ENCODE data around the gene GLP2R.

The GLP2R gene

DNA sequence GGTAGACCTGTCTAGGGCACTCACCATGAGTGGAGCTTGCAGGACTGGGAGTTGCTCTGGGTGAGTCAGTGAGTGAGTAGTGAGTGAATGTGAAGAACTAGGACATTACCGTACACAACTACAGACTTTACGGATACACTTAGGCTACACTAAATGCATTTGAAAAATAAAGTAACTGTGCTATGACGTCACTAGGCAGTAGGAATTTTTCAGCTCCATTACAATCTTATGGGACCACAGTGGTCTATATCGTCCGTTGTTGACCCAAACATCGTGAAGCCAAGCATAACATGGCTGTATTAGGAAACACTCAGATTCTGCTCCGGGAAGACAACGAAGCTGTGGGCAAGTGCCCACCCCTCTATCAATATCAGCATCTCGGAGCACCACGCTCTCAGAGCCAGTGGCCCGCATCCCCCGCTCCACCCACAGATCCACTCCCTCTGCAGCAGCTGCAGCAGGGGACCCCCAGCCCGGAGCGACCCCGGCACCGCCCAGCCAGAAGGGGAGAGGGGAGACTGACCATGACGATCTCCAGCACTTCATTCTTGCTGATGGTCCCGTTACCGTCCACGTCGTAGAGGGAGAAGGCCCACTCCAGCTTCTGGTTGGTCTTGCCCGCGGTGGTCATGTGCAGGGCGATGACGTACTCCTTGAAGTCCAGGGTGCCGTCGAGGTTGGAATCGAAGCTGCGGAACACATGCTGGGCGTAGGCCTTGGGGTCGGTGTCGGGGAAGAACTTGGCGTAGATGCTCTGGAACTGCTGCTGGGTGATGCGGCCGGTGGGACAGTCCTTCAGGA lies 78.8 kb downstream of the GLP2R start:
- H3K36me3 ChIP-seq (ENCODE audit: insufficient read depth, low read length), result no peaks in the 10 kb centered on the region
- no peaks in the 10 kb centered on the region for H3K9me3 ChIP-seq (replicated peaks; ENCODE audit: low read length)
- no peak overlapping the region for H3K4me3 ChIP-seq (ENCODE audit: low read length)
- no peak overlapping the region for H3K9ac ChIP-seq (ENCODE audit: low read depth, low read length)
- H3K4me2 ChIP-seq (ENCODE audit: low read length), result no peak overlapping the region
- H3K4me1 ChIP-seq (ENCODE audit: control insufficient read depth, insufficient read depth, low read length), result no peaks in the 10 kb centered on the region
- H3K27me3 ChIP-seq (ENCODE audit: control insufficient read depth, insufficient read depth, low read length), result no peaks in the 10 kb centered on the region

DNA sequence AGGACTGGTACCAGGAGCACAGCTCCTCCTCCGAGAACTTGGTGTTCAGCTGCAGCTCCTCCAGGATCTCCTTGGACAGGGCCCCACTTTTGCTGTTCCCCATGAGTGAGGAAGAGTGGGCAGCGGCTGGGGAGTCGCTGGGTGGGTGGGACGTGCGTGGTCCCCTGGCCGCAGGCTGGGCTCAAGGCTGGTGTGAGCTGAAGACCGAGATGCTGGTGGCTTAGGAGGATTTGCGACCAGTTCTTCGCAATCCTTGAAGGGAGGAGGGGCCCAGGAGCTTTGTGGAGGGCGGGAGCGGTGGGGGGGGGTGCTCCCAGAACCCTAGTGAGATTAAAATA lies 79.3 kb downstream of the GLP2R start, which contains the start of gene RCVRN:
Gene RCVRN (minus strand): TSS at position 194 of the 338 bp plus-strand sequence. CDS start 91 bp downstream, at position 103.
- Histone ChIP-seq H3K9ac (ENCODE audit: low read depth, low read length) (no peak within 1 kb of the TSS), H3K27me3 (ENCODE audit: control insufficient read depth, insufficient read depth, low read length) (no peaks in the 10 kb centered on the region), H3K4me1 (ENCODE audit: control insufficient read depth, insufficient read depth, low read length) (no peaks in the 10 kb centered on the region), H3K9me3 (replicated peaks; ENCODE audit: low read length) (no peaks in the 10 kb centered on the region), H3K4me2 (ENCODE audit: low read length) (no peak within 1 kb of the TSS), H3K36me3 (ENCODE audit: insufficient read depth, low read length) (no peaks in the 10 kb centered on the region), H3K4me3 (ENCODE audit: low read length) (no peak within 1 kb of the TSS)

DNA sequence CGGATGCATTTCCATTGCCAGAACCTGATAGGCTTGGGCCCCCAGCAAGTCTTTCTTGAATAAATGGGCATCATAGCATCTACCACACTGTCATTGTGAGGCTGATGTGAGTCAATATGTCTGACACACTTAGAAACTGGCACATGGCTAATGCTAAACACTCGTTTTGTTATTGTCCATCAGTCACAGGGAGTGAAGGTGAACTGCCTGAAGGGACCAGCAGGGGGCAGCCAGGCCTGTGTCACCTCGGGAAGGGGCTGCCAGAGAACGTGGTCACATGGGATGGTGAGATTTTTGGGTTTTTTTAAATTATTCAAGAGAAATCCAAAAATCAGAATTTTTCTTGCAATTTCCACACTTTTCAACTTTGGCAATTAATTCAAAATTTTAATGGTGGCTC lies 80.2 kb downstream of the GLP2R start:
- H3K36me3 ChIP-seq (ENCODE audit: insufficient read depth, low read length), result no peaks in the 10 kb centered on the region
- H3K27me3 ChIP-seq (ENCODE audit: control insufficient read depth, insufficient read depth, low read length), result no peaks in the 10 kb centered on the region
- H3K4me3 ChIP-seq (ENCODE audit: low read length), result no peak overlapping the region
- H3K4me2 ChIP-seq (ENCODE audit: low read length), result no peak overlapping the region
- no peaks in the 10 kb centered on the region for H3K9me3 ChIP-seq (replicated peaks; ENCODE audit: low read length)
- no peaks in the 10 kb centered on the region for H3K4me1 ChIP-seq (ENCODE audit: control insufficient read depth, insufficient read depth, low read length)
- H3K9ac ChIP-seq (ENCODE audit: low read depth, low read length), result no peak overlapping the region

DNA sequence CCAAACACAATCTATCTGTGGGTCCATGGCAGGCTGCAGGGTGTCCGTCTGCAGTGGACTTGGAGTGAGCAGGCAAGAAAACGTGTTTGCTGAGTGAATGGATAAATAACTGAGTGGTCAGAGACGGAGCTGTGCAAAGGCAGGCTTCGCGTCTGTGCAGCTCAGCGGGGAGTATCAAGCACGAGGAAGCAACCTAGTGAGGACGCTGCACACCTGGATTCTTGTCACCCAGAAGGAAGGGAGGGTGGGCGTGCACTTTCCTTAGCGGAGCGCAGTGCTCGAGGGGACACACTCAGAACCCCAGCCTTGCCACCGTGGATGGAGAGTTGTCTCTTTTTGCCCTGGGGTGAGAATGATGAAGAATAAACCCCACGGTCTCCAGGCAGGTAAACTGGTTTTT lies 80.9 kb downstream of the GLP2R start:
- Histone ChIP-seq H3K4me3 (ENCODE audit: low read length) (no peak overlapping the region), H3K4me1 (ENCODE audit: control insufficient read depth, insufficient read depth, low read length) (no peaks in the 10 kb centered on the region), H3K27me3 (ENCODE audit: control insufficient read depth, insufficient read depth, low read length) (no peaks in the 10 kb centered on the region), H3K9me3 (replicated peaks; ENCODE audit: low read length) (no peaks in the 10 kb centered on the region), H3K36me3 (ENCODE audit: insufficient read depth, low read length) (no peaks in the 10 kb centered on the region), H3K9ac (ENCODE audit: low read depth, low read length) (no peak overlapping the region), H3K4me2 (ENCODE audit: low read length) (no peak overlapping the region)

DNA sequence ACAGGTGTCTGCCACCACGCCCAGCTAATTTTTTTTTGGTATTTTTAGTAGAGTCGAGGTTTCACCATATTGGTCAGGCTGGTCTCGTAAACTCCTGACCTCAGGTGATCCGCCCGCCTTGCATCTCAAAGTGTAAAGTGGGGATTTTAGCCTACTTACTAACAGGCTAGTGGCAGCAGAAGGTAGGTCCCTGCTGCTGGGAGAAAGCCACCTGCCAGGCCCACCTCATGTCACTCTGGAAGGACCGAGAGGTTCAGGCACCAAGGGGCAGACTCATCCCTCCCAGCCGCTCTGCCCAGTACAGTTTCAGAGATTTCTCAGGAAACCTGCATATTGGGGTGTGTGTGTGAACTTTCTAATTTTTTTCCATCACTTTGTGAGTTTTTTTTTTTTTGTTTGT lies 81.4 kb downstream of the GLP2R start:
- no peaks in the 10 kb centered on the region for H3K9me3 ChIP-seq (replicated peaks; ENCODE audit: low read length)
- H3K4me3 ChIP-seq (ENCODE audit: low read length), result no peak overlapping the region

DNA sequence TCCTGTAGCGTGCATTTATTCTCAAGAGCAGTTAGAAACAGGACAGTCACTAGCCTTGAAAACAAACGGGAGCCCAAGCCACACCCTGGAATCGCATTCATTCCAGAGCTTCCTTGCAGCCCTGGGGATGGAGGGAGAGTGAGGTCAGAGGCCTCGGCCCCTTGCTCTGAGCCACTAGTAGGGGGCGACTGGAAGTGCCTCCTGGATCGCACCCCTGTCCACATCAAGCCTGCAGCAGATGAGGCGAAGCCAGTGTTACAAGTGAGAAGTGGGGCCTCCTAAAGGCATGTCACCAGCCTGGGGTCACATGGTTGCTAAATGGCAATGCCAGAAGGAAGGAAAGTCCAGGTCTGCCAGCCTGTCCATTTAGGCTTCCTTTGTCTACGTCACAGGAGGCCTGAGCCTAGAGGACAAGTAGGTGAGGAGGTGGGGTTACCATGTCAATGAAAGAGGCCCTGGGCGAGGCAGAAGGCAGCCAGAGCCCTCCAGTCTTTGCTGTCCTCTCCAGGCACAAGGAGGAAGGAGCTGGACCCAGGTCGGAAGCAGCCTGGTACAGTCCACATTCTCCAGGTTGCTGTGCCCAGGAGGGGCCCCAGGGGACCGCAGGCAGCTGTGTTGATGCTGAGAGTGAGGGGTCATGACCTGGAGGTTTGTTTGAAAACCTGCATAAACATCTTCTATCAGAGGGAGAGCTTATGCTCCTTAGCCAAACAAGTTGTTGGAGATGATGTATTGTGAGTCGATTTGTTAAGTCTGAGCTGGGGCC lies 82.3 kb downstream of the GLP2R start:
- Histone ChIP-seq H3K4me3 (ENCODE audit: low read length) (no peak overlapping the region), H3K36me3 (ENCODE audit: insufficient read depth, low read length) (no peaks in the 10 kb centered on the region), H3K4me2 (ENCODE audit: low read length) (no peak overlapping the region), H3K9ac (ENCODE audit: low read depth, low read length) (no peak overlapping the region), H3K27me3 (ENCODE audit: control insufficient read depth, insufficient read depth, low read length) (peaks cover 6% of the 10 kb centered on the region), H3K9me3 (replicated peaks; ENCODE audit: low read length) (no peaks in the 10 kb centered on the region), H3K4me1 (ENCODE audit: control insufficient read depth, insufficient read depth, low read length) (no peaks in the 10 kb centered on the region)

More for the DNA sequence above, 81.4 kb downstream of the GLP2R start:
- no peaks in the 10 kb centered on the region for H3K36me3 ChIP-seq (ENCODE audit: insufficient read depth, low read length)
- H3K27me3 ChIP-seq (ENCODE audit: control insufficient read depth, insufficient read depth, low read length), result peaks cover 2% of the 10 kb centered on the region
- H3K4me2 ChIP-seq (ENCODE audit: low read length), result no peak overlapping the region
- no peak overlapping the region for H3K9ac ChIP-seq (ENCODE audit: low read depth, low read length)
- no peaks in the 10 kb centered on the region for H3K4me1 ChIP-seq (ENCODE audit: control insufficient read depth, insufficient read depth, low read length)

DNA sequence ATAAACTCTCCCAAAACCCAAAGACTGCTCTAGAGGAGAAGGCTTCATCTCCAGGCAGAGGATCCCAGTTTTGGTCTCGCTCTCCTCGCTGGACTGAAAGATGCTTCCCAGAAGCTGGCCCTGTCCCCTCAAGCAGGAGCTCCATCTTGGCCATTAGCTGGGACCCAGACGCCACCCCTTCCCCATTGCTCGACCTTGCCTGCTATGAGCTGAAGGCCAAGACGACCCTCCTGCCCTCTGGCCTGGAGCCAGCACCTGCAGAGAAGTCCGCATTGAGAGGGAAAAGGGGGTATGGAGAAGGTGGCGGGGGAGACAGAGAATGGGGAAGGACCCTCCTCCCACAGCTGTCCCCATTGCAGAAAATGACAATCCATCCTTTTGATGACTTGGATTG lies 82.9 kb downstream of the GLP2R start:
- Histone ChIP-seq H3K9me3 (replicated peaks; ENCODE audit: low read length) (no peaks in the 10 kb centered on the region), H3K27me3 (ENCODE audit: control insufficient read depth, insufficient read depth, low read length) (peaks cover 6% of the 10 kb centered on the region), H3K4me1 (ENCODE audit: control insufficient read depth, insufficient read depth, low read length) (no peaks in the 10 kb centered on the region), H3K4me3 (ENCODE audit: low read length) (no peak overlapping the region), H3K36me3 (ENCODE audit: insufficient read depth, low read length) (no peaks in the 10 kb centered on the region), H3K9ac (ENCODE audit: low read depth, low read length) (no peak overlapping the region), H3K4me2 (ENCODE audit: low read length) (no peak overlapping the region)

DNA sequence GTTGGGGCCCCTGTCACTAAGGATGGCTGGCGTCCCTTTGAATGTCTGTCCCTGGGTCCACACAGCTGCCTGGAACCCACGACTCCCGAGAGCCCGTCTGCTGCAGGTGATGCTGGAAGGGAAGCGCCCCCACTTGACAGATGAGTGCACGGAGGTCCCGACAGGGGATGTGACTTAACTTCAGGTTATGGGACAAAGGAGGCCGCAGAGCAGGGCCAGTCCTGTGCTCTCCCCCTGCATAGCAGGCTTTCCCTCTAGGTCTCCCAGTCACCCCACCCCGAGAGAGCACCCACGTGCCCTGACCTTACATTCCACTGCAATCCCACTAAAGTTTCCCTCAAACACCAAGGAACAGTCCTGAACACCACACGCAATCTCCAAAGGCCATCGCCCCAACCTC lies 85.4 kb downstream of the GLP2R start:
- H3K36me3 ChIP-seq (ENCODE audit: insufficient read depth, low read length), result no peaks in the 10 kb centered on the region
- no peaks in the 10 kb centered on the region for H3K4me1 ChIP-seq (ENCODE audit: control insufficient read depth, insufficient read depth, low read length)
- H3K4me3 ChIP-seq (ENCODE audit: low read length), result no peak overlapping the region
- H3K9me3 ChIP-seq (replicated peaks; ENCODE audit: low read length), result no peaks in the 10 kb centered on the region
- H3K9ac ChIP-seq (ENCODE audit: low read depth, low read length), result no peak overlapping the region
- H3K4me2 ChIP-seq (ENCODE audit: low read length), result no peak overlapping the region
- peaks cover 6% of the 10 kb centered on the region for H3K27me3 ChIP-seq (ENCODE audit: control insufficient read depth, insufficient read depth, low read length)

DNA sequence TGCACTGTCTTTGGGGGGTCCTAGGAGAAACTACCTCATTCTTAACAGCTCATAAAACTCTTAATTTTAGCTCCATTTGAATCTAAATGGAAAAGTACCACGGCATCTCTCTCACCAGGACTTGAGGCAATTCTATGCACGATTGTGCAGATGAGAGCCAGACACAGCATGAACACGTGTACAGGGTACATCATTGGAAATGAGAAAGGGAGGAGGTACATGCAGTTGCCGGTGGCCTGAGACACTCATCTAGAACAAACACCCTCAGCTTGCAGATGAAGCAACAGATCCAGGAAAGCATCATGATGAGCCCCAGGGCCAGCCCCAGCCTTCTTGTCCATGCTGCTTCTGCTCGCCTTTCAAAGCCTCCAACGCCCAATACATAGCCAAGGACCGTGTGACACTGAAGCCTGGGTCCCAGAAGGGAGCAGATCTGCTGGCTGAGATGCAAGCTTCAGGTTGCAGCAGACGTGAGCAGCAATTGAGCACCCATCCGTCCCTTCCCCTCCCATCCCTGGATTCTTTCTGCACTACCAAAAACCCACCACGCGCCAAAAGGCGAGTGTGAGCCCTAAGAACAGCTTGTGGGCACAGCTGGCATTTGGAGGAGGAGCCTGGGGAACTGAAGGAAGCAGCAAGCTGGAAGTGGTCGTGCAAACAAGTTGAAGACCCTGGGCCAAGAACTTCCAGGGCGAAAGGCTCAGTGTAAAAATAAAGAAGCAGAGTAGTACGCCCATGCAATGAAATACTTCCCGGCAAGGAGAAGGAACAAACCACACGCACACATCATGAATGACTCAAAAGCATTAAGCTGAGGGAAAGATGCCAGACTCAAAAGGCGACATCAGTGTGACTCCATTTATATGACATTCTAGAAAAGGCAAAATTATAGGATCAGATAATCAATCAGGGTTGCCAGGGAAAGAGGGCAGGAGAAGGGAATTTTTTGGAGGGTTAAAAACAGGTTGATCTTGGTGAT lies 86.7 kb downstream of the GLP2R start:
- Histone ChIP-seq H3K4me3 (ENCODE audit: low read length) (no peak overlapping the region), H3K36me3 (ENCODE audit: insufficient read depth, low read length) (no peaks in the 10 kb centered on the region), H3K27me3 (ENCODE audit: control insufficient read depth, insufficient read depth, low read length) (peaks cover 6% of the 10 kb centered on the region), H3K9ac (ENCODE audit: low read depth, low read length) (no peak overlapping the region), H3K9me3 (replicated peaks; ENCODE audit: low read length) (no peaks in the 10 kb centered on the region), H3K4me1 (ENCODE audit: control insufficient read depth, insufficient read depth, low read length) (no peaks in the 10 kb centered on the region), H3K4me2 (ENCODE audit: low read length) (no peak overlapping the region)

DNA sequence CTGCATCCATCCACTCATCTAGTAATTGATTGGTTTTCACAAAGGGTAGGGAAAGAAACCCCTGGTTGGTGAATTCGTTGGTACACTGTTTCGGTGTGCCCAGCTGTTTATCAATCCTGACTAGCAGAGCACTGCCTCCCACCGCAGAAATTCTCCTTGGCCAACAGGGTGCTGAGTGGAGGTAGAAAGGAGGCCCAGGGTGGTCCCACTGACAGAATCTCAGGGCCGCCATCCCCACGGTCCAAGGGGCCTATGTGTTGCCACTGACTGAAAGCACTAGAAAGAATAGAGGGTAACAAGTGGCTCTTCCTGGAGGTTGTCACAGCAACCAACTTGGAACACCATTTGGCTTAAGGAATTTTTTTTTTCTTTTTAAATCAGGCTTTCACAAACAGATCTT lies 87.8 kb downstream of the GLP2R start:
- H3K4me3 ChIP-seq (ENCODE audit: low read length), result no peak overlapping the region
- no peaks in the 10 kb centered on the region for H3K4me1 ChIP-seq (ENCODE audit: control insufficient read depth, insufficient read depth, low read length)
- no peaks in the 10 kb centered on the region for H3K9me3 ChIP-seq (replicated peaks; ENCODE audit: low read length)
- H3K9ac ChIP-seq (ENCODE audit: low read depth, low read length), result no peak overlapping the region
- H3K27me3 ChIP-seq (ENCODE audit: control insufficient read depth, insufficient read depth, low read length), result peaks cover 6% of the 10 kb centered on the region
- no peak overlapping the region for H3K4me2 ChIP-seq (ENCODE audit: low read length)
- H3K36me3 ChIP-seq (ENCODE audit: insufficient read depth, low read length), result no peaks in the 10 kb centered on the region

DNA sequence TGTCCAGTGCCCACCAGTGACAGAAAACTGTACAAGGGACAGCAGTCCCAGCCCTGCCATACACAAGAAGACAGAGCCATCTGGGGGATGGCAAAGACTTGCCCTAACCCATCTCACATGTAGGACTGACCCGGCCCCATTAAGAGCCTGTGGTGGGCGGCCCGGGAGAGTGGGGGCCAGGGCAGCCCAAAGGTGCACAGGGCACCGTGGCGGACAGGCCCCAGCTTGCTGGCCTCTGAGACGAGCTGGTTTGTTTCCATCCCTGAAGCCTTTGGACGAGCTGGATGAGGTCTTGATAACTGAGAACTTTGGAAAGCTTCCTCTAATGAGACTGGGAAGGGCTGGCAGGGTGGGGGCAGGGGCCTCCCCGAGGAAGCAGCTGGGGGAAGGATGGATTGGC lies 90.4 kb downstream of the GLP2R start:
- H3K4me2 ChIP-seq (ENCODE audit: low read length), result no peak overlapping the region
- no peak overlapping the region for H3K4me3 ChIP-seq (ENCODE audit: low read length)
- no peaks in the 10 kb centered on the region for H3K36me3 ChIP-seq (ENCODE audit: insufficient read depth, low read length)
- H3K9me3 ChIP-seq (replicated peaks; ENCODE audit: low read length), result no peaks in the 10 kb centered on the region
- peaks cover 6% of the 10 kb centered on the region for H3K27me3 ChIP-seq (ENCODE audit: control insufficient read depth, insufficient read depth, low read length)
- no peaks in the 10 kb centered on the region for H3K4me1 ChIP-seq (ENCODE audit: control insufficient read depth, insufficient read depth, low read length)
- no peak overlapping the region for H3K9ac ChIP-seq (ENCODE audit: low read depth, low read length)

Data from skeletal muscle satellite cell (primary cell).